ENCODE measurements around the gene TMEM114.

Gene TMEM114

GRCh38 chr16:8589900-8590688, at the start of gene TMEM114:
Gene TMEM114, minus strand, starts transcription at chr16:8590511. Its CDS starts 673 bp downstream, at chr16:8589838.
- DNase-seq (ENCODE audit: low read depth) = no peak

DNA sequence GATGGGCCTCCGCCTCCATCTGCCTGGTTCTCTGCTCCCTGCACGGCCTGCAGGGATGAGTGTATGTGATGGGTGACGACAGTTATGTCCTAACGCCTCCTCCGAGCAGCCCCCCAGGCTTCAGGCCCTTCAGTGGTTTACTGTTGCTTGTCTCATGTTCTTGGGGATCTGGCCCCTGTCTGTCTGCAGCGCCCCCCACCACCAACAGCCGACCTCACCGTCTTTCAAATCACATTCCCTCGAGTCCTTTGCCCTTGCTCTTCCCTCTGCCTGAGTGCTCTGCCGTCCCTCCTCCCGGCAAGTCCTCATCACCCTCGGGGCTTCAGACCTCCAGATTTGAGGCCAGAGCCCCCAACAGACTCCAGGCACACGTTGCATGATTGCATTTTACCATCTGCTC, 49.4 kb upstream of the TMEM114 start:
- DNase-seq (ENCODE audit: low read depth) = no peak

- DNase-seq (ENCODE audit: low read depth) = no peak
Measured at GRCh38 chr16:8634991-8635736, 44.9 kb upstream of the TMEM114 start.

GRCh38 chr16:8632675-8633182, 42.4 kb upstream of the TMEM114 start:
- DNase-seq (ENCODE audit: low read depth) = no peak

DNA sequence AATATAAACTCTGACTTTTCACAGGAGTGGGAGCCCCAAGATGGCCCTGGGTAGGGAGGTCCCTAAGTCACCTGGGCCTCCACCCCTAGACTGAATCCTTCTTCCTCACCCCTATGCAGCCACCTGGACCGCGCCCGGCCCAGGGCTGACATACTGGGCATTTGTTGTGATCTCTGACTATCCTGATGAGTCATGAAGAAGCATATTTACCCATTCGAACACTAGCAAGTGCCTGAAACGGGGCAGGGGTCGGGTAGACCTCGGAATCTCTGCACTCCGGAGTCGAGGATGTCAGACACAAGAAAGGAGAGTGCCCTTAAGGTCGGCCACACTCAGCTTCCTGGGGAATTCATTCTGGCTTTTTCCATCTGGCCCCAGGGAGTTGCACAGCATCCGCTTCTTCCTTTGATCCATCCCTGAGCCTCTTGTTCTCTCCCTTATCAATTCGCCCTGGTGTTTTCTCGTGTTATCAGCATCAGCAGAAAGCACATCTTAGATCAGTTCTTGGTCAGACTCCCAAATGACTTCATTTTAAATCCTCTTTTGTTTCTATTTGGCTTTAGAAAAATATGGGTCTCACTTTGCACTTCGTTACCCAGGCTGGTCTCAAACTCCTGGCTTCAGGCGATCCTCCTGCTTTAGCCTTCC, 41.6 kb upstream of the TMEM114 start:
- no peak for DNase-seq (ENCODE audit: low read depth)

DNA sequence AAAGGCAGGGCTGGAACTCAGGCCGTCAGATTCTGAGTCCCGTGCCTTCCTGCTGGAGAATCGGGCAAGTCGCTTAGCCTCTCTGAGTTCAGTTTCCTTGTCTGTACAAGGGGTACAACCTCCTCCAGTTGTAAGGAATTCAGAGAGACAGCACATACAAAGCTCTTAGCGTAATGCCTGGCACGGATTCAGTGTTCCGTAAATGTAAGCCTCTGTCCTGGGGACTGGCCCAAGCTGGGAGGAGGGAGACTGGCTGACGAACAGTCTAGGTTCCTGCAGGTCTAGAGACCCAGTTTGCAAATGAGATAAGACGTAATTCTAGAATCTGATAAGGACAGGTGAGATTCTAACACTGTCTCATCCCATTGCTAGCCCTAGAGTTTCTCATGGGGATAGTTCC, 41.1 kb upstream of the TMEM114 start:
- DNase-seq (ENCODE audit: low read depth) = no peak

DNA sequence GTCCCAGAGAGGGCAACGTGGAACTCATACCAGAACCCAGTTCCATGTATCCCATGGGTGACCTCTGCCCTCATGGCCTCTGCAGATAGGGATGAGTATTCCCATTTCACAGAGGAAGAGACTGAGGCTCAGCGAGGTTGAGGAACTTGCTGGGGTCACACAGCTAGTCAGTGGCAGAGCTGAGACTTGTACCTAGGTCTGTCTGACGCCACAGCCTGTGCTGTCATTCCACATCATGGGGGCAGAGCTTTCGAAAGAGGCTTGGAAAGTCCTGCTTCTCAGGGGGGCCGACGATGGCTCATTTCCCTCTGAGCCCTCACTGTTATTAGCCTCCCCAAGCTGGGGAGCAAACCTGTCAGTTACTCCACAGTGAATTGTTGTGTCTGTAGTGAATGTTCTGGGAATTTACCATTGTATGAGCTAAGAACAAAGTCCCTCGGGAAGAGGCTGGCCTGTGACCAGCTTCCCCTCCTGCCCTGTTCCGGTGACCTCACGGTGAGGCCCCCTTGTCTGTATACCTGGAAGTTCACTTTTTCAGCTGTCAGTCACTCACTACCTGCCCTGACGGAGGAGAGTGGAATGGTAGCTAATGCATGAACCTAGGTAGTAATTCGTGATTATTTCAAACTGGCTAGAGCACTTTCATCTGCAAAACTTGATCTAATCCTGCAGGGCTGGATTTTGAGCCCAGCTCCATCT, 40.1 kb upstream of the TMEM114 start:
- DNase-seq (ENCODE audit: low read depth) = no peak

DNA sequence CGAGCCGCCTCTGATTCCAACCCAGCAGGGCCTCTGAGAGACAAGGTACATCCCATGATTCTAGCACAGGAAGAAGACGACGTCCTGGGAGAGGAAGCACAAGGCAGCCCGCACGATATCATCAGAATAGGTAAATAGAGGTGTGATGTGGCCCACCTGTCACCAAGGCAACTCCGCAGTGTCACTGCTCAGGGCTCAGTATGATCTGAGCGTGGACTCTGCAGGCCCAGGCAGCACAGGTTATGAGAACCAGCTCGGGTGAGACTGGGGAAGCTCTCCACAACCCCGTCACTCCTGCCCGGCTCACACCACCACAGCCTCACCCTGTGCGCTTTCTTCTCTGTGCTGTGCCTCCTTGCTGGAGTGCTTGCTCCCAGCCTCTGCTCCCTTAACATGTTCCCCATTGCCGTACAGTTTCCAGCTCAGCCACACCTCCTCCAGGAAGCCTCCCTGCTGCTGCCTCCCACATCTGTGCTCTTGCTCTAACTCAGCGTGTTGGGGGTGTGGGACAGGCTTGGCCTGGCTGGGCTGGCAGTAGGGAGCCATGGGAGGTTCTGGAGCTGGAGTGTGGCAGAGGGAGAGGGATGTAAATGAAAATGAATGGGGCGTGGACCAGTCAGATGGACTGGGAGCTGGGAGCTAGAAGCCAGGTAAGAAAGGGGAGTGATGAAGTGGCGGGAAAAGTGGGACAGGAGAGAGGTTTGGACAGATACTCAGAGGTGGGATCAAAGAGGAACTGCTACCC, 38.8 kb upstream of the TMEM114 start:
- no peak for DNase-seq (ENCODE audit: low read depth)

GRCh38 chr16:8627456-8627855, 37.1 kb upstream of the TMEM114 start:
- DNase-seq (ENCODE audit: low read depth) = no peak

DNA sequence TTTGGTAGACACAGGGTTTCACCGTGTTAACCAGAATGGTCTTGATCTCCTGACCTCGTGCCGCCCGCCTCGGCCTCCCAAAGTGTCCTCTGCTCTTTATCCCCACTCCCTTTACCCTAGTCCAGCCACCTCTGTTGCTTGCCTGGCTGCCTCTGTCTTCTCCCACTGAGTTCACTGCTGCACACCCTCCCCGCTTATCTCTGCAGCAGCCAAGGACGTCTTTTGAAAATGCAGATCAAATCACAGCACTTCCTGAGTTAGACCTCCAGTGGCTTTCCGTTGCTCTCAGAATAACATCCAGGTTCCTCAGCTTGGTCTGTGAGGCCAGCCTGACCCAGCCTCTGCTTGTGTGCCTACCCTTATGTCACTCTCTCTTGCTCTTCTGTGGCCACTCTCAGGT, 36.6 kb upstream of the TMEM114 start:
- DNase-seq (ENCODE audit: low read depth) = no peak

DNA sequence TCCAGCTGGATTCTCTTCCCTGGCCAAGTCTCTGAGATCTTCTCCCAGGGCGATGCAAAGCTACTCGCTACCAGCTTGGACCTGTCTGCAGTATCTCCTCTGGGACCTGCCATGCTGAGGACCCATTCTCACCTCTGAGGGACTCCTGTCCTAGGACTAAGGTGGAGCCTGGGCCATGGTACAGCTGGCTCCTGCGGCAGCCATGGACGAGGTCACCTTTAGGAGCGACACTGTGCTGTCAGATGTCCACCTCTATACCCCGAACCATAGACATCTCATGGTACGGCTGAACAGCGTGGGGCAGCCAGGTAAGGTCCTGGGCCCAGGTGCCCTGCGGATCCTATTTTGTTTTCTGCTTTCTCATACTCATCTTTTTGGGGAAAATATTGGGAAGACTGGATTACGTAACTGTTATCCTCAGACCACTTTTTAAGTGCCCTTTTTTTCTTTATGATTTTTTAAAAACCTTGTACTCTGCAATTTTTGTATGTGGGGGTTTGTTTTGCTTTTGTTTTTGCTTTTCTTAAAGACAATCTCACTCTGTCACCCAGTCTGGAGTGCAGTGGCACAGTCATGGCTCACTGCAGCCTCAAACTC, 35.3 kb upstream of the TMEM114 start:
- no peak for DNase-seq (ENCODE audit: low read depth)

DNA sequence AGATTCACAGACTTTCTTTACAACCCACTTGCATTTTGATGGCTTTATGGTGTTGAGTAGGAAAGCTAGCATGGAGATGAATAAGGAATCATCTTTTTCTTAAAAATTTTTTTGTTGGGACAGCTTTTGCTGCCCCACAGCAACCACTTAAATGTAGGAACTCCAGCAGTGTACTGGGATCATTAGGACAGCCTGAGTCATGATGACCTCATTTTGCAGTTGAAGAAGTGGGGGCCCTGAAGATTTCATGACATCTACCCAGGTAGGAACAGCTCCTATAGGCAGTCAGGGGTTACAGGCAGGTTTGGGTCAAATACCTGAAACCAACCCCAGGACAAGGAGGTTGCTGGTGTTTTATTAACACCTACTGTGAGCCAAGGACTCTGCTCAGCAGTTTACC, 33.3 kb upstream of the TMEM114 start:
- DNase-seq (ENCODE audit: low read depth) = no peak

DNA sequence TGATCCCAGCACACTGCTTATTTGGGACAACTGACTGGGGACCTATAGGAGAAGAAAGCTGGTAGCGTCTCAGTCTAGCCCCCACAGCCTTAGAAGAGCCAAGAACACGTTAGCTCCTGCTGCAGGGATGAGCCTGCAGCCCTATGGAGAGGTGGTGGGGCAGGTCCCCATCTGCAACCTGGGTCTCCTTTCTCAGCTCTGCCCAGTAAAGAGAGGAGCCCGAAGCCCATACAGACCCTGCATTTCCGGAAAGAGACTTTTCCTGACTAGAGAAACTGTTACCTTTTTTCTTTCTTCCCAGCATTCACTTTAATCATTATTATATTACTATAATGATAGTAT, 32.0 kb upstream of the TMEM114 start:
- no peak for DNase-seq (ENCODE audit: low read depth)

GRCh38 chr16:8621572-8622314, 31.4 kb upstream of the TMEM114 start, which contains the start of gene METTL22:
Gene METTL22, plus strand, starts transcription at chr16:8621698. Its CDS starts 3,968 bp downstream, at chr16:8625666.
- DNase-seq (ENCODE audit: low read depth) = peak; percentile 92

DNA sequence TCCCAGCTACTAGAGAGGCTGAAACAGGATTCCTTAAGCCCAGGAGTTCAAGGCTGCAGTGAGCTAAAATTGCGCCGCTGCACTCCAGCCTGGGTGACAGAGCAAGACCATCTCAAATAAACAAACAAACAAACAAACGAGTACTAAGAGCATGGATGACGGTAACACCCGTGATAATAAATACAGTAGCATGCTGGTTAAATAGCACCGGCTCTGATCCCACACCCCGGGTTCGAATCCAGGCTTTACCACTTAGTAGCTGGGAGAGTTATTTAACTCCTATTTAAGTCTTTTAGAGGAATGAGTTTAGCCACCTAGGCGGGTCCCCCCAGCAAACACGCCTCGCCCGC, 30.9 kb upstream of the TMEM114 start:
- DNase-seq (ENCODE audit: low read depth) = no peak

DNA sequence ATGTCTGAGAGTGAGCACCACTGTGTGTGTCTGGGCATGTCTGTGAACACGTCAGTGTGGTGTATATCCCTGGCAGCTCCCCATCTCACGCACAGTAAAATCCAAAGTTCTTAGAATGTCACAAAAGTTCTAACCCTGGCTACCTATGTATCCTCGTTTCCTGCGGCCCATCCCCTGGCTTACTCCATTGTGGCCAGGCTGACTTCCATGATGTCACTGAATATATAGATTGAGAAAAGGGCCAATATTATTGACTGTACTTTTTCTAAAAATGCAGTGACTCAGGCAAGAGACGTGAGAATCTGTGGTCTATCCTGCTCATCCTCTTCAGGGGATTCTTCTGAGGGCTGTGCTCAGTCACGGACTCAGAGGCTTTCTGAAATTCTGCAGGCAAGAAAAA, 30.2 kb upstream of the TMEM114 start:
- no peak for DNase-seq (ENCODE audit: low read depth)

GRCh38 chr16:8619671-8620370, 29.5 kb upstream of the TMEM114 start:
- no peak for DNase-seq (ENCODE audit: low read depth)

GRCh38 chr16:8614435-8615029, 24.2 kb upstream of the TMEM114 start:
- no peak for DNase-seq (ENCODE audit: low read depth)

- no peak for DNase-seq (ENCODE audit: low read depth)
Measured at GRCh38 chr16:8611886-8612600, 21.7 kb upstream of the TMEM114 start.
